ENCODE data around the gene OPRM1. TPM values are rescaled to one million over a fixed set of nuclear protein-coding genes. Genes with fewer than 3 reads are reported as not detected.

Gene OPRM1
- not detected in 2 replicates for total RNA-seq (2014; rRNA removed; shearing (Covaris generic))

DNA sequence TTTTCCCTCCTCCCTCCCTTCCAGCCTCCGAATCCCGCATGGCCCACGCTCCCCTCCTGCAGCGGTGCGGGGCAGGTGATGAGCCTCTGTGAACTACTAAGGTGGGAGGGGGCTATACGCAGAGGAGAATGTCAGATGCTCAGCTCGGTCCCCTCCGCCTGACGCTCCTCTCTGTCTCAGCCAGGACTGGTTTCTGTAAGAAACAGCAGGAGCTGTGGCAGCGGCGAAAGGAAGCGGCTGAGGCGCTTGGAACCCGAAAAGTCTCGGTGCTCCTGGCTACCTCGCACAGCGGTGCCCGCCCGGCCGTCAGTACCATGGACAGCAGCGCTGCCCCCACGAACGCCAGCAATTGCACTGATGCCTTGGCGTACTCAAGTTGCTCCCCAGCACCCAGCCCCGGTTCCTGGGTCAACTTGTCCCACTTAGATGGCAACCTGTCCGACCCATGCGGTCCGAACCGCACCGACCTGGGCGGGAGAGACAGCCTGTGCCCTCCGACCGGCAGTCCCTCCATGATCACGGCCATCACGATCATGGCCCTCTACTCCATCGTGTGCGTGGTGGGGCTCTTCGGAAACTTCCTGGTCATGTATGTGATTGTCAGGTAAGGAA lies at the start of gene OPRM1:
Gene OPRM1, plus strand, starts transcription at position 10 of the 612 bp plus-strand sequence. Its CDS starts 305 bp downstream, at position 315.
- DNase-seq (ENCODE audit: low read depth): peak; percentile 56

GRCh38 chr6:153989989-153990388 lies 49.1 kb upstream of the OPRM1 start:
- DNase-seq (ENCODE audit: low read depth): no peak

GRCh38 chr6:153994004-153994403 lies 45.0 kb upstream of the OPRM1 start:
- DNase-seq (ENCODE audit: low read depth): no peak

DNA sequence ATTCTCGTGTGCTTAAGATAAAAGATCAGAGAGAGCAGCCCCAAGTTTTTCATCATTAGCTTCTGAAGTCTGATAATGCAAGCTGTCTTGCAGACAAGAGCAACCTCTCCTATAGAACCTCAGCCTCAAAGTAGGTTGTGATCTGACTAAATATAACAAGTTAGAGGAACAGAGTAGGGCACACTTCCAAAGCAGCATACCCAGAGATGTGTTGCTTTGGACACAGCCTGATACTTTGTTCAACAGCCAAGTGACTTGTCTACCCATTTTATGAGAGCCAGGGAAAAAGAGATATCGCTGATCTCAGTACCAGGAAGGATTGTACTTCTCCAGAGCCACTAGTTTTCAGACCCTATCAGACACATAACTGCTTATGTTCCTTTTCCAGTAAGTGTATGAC lies 44.2 kb upstream of the OPRM1 start:
- no peak for DNase-seq (ENCODE audit: low read depth)

GRCh38 chr6:153997221-153997620 lies 41.8 kb upstream of the OPRM1 start:
- no peak for DNase-seq (ENCODE audit: low read depth)

DNA sequence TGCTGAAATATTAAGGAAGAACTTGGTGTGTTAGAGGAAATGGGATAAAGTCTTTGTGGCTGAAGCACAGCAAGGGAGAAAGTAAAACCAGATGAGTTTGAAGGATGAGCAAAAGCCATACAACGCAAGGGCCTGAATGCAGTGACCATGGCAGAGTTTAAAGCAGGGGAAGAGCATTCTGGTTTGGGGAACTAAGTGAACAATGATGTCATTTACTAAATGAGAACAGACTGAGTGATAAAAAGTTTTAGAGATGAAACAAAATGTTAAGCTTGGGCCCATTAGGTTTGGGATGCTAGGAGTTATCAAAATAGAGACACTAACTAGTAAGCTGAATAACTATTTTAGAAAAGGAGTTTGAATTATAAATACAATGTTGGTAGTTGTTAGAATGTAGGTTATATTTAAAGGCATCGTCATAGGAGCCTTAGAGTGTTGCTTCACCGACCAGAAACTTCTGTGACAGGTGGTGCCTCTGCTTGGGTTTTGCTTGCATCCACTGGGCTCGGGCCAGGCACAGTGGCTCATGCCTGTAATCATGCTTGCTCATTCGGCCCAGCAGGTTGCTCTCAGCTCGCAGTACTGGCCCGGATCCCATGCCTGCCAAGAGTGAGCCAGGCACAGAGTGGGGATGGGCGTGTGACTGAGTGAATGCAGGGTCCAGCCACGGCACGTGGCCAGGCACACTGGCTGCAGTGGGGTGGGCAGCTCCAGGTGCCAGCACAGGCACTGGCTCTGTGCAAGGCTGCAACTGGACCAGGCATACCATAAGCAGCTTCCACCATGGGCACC lies 37.4 kb upstream of the OPRM1 start:
- no peak for DNase-seq (ENCODE audit: low read depth)

GRCh38 chr6:154002894-154003293 lies 36.1 kb upstream of the OPRM1 start:
- no peak for DNase-seq (ENCODE audit: low read depth)

DNA sequence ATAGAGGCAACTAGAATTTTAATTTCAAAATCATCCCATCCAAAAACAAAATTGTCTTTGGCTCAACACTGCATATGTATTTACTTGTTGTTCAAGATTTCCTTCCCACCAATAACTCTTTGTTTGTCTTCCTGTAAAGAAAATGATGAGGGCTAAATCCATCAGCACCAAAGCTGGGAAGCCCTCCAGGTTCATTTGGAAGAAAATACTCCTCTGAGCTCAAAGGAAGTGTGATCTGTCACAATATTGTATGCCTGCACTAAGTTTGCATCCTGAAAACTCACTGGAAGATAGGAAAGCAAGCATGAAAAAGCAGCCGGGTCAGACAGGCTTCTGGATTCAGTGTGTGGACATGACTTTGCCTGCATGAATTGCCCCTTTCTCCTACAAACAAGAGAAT lies 28.7 kb upstream of the OPRM1 start:
- no peak for DNase-seq (ENCODE audit: low read depth)

GRCh38 chr6:154012852-154013251 lies 26.2 kb upstream of the OPRM1 start:
- DNase-seq (ENCODE audit: low read depth): no peak

DNA sequence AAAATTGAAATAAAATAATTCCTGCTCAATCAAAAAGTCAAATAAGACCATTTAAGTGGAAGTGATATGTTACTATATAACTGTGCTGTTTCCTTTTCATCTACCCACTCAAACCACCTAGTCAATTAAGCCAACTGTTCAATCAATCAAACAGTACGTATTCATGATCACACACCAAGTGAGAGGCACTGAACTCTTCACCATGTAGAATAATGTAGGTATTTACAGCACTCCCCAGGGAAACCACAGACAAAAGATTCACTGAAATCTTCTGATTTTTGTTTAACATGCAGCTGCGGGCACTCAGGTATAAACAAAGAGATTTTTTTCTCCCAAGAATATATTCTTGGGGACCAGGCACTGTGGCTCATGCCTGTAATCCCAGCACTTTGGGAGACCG lies 21.3 kb upstream of the OPRM1 start:
- DNase-seq (ENCODE audit: low read depth): no peak

GRCh38 chr6:154030646-154031045 lies 8.4 kb upstream of the OPRM1 start:
- DNase-seq (ENCODE audit: low read depth): no peak

DNA sequence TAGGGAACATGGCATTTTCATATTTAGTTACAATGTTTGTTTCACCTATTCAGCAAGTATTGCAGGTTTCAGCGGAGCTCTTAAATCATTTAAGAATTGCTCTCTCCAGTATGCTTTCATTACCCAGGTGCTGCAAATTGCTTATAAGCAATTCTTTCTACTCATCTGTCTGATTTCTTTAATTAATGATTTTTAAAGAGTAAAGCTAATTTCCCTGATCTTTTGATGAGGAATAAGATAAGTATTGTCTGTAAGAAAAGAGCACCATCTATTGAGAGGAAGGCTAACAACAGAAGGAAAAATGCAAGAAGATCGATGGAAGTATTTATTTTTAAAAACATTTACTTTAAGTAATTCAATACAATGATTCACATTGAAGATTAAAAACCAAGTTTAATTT lies 2.0 kb downstream of the OPRM1 start:
- DNase-seq (ENCODE audit: low read depth): no peak

DNA sequence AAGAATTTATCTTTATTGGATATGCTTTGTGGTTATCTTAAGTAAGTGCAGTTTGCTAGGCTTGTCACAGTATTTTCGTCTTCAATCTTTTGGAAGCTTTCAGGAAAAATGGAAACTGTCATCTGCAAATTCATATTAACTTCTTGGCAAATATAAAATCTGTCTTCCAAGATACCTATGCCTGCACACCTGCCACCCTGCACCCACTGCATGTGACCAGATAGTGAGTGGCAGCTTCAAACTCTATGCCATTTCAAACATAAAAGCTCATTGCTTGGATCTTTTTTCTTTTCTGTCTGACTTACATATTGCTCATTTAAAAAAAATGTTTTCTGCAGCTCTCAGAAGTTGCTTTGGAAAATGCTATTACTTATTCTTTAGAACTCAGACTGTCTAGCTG lies 14.1 kb downstream of the OPRM1 start:
- no peak for DNase-seq (ENCODE audit: low read depth)

DNA sequence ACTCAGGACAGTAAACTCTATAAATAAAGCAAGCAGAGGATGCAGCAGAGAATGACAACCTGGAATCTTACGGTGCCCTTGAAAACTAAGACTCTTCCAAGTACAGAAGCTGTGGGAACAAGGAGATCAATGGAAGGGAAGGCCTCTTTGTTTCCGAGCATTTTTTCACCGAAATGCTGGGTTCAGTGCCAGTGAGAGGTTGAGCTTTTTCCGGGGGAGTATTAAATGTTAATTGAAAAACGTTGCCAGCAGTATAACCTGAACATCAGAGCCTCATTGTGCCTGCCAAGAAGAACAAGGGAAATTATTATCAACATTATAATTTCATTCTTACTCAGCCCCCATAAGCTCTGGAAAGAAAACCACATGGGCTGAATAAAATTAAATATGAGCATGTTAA lies 17.5 kb downstream of the OPRM1 start:
- no peak for DNase-seq (ENCODE audit: low read depth)

GRCh38 chr6:154057098-154057497 lies 18.1 kb downstream of the OPRM1 start:
- DNase-seq (ENCODE audit: low read depth): no peak

- DNase-seq (ENCODE audit: low read depth): no peak
These were observed 20.1 kb downstream of the OPRM1 start for GRCh38 chr6:154058963-154059680.

GRCh38 chr6:154060076-154060475 lies 21.0 kb downstream of the OPRM1 start:
- no peak for DNase-seq (ENCODE audit: low read depth)

DNA sequence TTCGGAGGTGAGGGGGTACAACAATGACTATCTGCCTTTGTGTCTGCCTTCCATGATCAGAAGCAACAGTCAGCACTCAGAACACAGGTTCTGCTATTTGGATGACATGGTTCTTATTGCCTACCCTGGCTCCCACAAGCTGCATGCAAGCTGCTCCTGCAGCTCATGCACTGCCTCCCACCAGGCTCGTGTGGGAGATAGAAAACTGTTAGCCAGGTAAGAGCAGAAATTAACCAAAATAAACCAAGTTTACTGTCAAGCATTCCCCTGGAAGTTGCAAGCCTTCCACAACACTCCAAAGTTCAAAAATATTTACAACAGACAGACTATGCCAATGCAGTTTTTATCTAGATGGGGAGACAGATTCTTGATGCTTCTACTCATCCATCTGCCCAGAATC lies 31.0 kb downstream of the OPRM1 start:
- DNase-seq (ENCODE audit: low read depth): no peak

- DNase-seq (ENCODE audit: low read depth): no peak
These were observed 31.6 kb downstream of the OPRM1 start for GRCh38 chr6:154070657-154071056.

- DNase-seq (ENCODE audit: low read depth): no peak
These were observed 32.2 kb downstream of the OPRM1 start for GRCh38 chr6:154071236-154071635.

GRCh38 chr6:154071711-154072110 lies 32.7 kb downstream of the OPRM1 start:
- DNase-seq (ENCODE audit: low read depth): no peak

DNA sequence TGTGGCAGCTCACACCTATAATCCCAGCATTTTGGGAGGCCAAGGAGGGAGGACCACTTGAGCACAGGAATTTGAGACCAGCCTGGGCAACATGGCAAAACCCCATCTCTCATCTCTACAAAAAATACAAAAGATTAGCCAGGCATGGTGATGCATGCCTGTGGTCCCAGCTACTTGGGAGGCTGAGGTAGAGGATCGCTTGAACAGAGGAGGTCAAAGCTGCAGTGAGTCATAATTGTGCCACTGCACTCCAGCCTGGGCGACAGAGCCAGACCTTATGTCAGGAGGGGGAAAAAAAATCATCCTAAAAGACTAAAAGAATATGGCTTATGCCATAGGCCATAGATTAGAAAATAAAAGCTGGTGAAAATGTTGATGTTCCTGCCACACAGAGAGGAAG lies 39.6 kb downstream of the OPRM1 start:
- DNase-seq (ENCODE audit: low read depth): peak; percentile 56

Measured in Daoy (cell line).